OCI-LY3 (cell line): ENCODE measurements around the gene BUD31.

Experiments
- EZH2phosphoT487 ChIP-seq: fragments of 200-600 bp; shearing (Covaris generic); IDR thresholded peaks from 2 replicates; pipeline ENCODE4 v1.6.1; 2018; ENCODE audit warnings: antibody characterized with exemption, mixed run types, low read depth
- TF ChIP-seq, protein P1 (sequence below): fragments of 200-600, 300-600 bp; sonication (generic); IDR thresholded peaks from 2 replicates; pipeline ENCODE4 v1.5.1; 2014; ENCODE audit warnings: antibody characterized with exemption, low read length, low read depth

DNA sequence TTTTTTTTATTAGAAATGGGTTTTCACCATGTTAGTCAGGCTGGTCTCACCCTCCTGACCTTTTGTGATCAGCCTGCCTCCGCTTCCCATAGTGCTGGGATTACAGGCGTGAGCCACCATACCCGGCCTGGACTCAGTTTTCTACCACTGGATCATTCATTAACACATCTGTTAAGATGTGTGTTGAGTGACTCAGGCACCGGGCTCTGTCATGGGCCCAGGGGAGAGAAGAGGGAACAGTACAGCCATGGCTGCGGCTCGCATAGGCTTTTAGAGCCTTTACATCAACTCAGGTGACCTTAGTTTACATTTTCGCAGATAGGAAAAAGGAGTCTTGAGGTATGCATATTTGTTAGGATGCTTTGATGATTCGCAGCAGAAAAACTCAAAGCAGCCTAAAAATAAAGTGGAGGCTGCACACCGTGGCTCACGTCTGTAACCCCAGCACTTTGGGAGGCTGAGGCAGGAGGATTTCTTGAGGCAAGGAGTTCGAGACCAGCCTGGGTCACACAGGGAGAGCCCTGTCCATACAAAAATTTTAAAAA lies 37.3 kb upstream of the BUD31 start:
- no peak for TF ChIP-seq EZH2phosphoT487
- TF ChIP-seq, protein P1, sequence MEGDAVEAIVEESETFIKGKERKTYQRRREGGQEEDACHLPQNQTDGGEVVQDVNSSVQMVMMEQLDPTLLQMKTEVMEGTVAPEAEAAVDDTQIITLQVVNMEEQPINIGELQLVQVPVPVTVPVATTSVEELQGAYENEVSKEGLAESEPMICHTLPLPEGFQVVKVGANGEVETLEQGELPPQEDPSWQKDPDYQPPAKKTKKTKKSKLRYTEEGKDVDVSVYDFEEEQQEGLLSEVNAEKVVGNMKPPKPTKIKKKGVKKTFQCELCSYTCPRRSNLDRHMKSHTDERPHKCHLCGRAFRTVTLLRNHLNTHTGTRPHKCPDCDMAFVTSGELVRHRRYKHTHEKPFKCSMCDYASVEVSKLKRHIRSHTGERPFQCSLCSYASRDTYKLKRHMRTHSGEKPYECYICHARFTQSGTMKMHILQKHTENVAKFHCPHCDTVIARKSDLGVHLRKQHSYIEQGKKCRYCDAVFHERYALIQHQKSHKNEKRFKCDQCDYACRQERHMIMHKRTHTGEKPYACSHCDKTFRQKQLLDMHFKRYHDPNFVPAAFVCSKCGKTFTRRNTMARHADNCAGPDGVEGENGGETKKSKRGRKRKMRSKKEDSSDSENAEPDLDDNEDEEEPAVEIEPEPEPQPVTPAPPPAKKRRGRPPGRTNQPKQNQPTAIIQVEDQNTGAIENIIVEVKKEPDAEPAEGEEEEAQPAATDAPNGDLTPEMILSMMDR: no peak
